ENCODE data around the gene SUFU.

DNA sequence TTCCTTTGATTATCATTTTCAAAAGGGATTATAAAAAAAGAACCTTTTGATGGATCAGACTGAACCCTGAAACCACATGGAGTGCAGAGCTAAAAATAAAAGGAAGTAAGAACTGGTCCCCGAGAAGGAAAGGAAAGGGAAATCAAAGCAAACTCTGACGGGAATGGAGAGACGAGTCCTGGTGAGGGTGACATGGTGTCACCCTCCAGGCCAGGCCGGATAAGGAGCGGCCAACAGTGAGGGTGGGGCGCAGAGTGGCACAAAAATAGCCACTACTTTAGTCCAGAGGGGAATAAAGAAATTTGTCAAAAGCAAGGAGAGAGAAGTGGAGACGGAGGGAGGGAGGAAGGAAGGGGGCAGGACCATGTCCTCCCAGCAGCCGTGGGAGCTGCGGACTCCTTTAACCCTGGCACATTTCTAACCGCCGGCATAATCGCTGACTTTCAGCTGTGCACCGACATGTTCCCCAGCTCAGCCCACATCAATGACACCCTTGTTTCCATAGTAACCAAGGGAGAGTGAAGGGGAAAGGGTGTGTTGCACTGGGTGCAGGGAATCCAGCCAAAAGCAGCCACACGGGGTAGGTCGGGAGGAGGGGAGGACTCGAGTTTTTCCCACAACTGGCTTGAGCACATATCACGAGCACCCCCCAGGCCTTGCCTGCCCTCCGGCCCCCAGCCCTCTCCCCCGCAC lies 170.2 kb downstream of the SUFU start:
- TF ChIP-seq YY1 (IDR thresholded peaks at IDR 0.05; ENCODE audit: insufficient read depth, insufficient read length) (no peak), ZNF274 (IDR thresholded peaks at IDR 0.05; ENCODE audit: low read depth, low read length) (no peak), SUZ12 (IDR thresholded peaks at IDR 0.05; ENCODE audit: extremely low read depth, insufficient read depth, insufficient read length) (no peak)
